Activated T-cell treated with anti-CD3 and anti-CD28 coated beads, Interleukin-2, amount 50 U/mL, for 72 hours (primary cell): ENCODE results near the gene MPPED2. TPM values are rescaled to one million over a fixed set of nuclear protein-coding genes. Genes with fewer than 3 reads are reported as not detected.

Experiments used
- ATAC-seq, 2 donors: fragments of 150-1000 bp; cut with Tn5 transposase; replicated peaks in 1 of 2; 2 replicates each; pipeline ENCODE4 v1.10.0; 2021; ENCODE audit warnings: moderate library complexity in 2 of 2, mild to moderate bottlenecking in 1 of 2
- DNase-seq, 2 donors: peaks; one replicate each; pipeline ENCODE4 v3.0.0; 2021 to 2022; ENCODE audit warnings: mixed read lengths in 1 of 2
- H3K27ac Mint-ChIP-seq: one replicate; pipeline ENCODE4 v1.8.0; 2022; ENCODE audit warnings: mild to moderate bottlenecking, moderate library complexity, mixed read lengths
- H3K27me3 Mint-ChIP-seq: one replicate; pipeline ENCODE4 v1.8.0; 2022; ENCODE audit warnings: low read depth, mixed read lengths
- H3K36me3 Mint-ChIP-seq, 2 donors: one replicate each; pipeline ENCODE4 v1.8.0; 2022; ENCODE audit warnings: mixed read lengths in 2 of 2, mild to moderate bottlenecking in 1 of 2; ENCODE audit not compliant: insufficient read depth in 2 of 2
- H3K4me1 Mint-ChIP-seq: one replicate; pipeline ENCODE4 v1.8.0; 2022; ENCODE audit warnings: low read depth, mixed read lengths
- H3K4me3 Mint-ChIP-seq, 2 donors: one replicate each; pipeline ENCODE4 v1.8.0; 2022; ENCODE audit warnings: mild to moderate bottlenecking in 2 of 2, mixed read lengths in 2 of 2, moderate library complexity in 2 of 2
- H3K9me3 Mint-ChIP-seq, 2 donors: one replicate each; pipeline ENCODE4 v1.8.0; 2022; ENCODE audit warnings: mixed read lengths in 2 of 2
- total RNA-seq, 2 donors: library from RNA; stranded (reverse); gene quantifications; one replicate each; pipeline ENCODE4 v1.2.3, GENCODE V29; 2022

The MPPED2 gene
- total RNA-seq, 2 donors from 2014 or later: 0.46 to 1.6 TPM

DNA sequence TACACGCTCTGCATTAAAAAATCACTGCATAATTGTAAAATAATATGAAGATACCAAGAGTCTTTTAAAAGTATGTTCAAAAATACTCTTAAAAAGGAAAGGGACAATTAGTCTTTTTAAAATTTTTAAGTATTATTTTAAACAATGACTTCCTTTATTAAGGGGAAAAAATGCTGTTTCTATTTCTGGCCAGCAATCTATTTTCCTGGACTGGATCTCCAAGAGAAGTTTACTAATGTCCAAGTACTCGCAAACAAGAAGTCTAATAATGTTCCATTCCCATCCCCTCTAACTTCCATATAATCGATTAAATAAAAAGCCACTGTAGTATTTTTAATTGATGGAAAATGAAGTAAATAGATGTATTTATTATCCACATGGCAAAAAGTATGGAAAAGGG lies 123.7 kb downstream of the MPPED2 start:
- ATAC-seq (no peak), DNase-seq (no peak)
- H3K4me1 Mint-ChIP-seq: peaks cover 6% of the 10 kb centered on the region
- H3K9me3 Mint-ChIP-seq: no peaks in the 10 kb centered on the region
- no peaks in the 10 kb centered on the region for H3K36me3 Mint-ChIP-seq
- no peak overlapping the region for H3K27ac Mint-ChIP-seq
- no peaks in the 10 kb centered on the region for H3K27me3 Mint-ChIP-seq
- H3K4me3 Mint-ChIP-seq: no peak overlapping the region

DNA sequence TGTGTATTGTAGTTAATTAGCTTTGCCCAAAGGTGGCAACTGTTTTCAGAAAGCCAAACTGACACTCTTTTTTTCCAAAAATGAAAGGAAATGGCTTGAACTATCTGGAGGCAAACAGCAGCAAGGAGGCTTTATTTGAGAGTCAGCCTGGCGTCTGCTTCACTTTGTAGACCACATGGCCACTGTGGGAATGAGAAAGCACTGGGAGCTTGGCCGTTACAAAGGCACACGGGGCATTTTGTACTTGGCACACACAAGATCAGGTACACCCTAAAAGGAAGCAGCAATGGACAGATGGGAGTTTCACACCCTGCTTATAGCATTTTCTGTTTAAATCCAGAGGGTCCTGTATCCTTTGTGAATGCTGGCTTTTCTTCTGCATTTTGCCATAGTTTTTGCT lies 126.3 kb downstream of the MPPED2 start:
- ATAC-seq (no peak), DNase-seq (no peak)
- Mint-ChIP-seq H3K27me3 (no peaks in the 10 kb centered on the region), H3K4me1 (peaks cover 6% of the 10 kb centered on the region), H3K9me3 (no peaks in the 10 kb centered on the region), H3K27ac (no peak overlapping the region), H3K4me3 (no peak overlapping the region), H3K36me3 (no peaks in the 10 kb centered on the region)

DNA sequence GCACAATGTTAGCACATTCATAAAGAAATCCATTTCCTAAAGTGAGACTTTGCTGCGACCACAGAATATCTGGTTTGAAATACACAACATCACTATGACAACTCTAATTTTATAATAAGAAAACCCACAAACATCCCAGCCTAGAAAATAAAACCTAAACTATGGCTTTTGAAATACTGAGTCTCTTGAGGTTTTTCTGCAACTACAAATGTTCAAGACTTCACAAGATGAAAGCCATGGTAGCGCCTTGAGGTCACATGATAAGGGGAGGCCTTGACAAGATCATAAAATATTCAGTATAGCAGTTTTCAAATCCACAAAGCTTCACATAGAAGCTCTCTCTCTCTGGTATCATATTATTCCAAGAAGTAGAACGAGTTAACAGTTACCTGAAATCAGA lies 126.8 kb downstream of the MPPED2 start:
- no peaks in the 10 kb centered on the region for H3K36me3 Mint-ChIP-seq
- no peaks in the 10 kb centered on the region for H3K9me3 Mint-ChIP-seq
- ATAC-seq (no peak), DNase-seq (no peak)
- no peaks in the 10 kb centered on the region for H3K27me3 Mint-ChIP-seq
- H3K27ac Mint-ChIP-seq: no peak overlapping the region
- H3K4me3 Mint-ChIP-seq: no peak overlapping the region
- H3K4me1 Mint-ChIP-seq: peaks cover 6% of the 10 kb centered on the region

DNA sequence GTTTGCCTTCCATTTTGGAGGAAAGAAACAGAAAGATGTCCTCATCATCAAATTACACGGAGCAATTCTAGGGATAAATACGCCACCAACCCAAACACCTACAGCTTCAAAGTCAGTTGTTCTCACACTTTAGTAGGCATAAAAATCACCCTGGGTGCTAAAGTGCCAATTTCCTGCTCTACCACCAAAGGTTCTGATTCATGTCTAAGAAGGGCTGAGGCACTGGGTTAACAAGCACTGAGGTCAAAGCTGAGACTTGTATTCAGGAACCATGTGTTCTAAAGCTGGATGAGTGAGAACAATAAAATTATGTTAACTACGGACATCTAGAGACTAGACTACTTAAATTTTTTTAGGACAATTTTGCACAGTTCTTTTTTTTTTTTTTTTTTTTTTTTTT lies 127.6 kb downstream of the MPPED2 start:
- H3K9me3 Mint-ChIP-seq: no peaks in the 10 kb centered on the region
- H3K4me1 Mint-ChIP-seq: peaks cover 6% of the 10 kb centered on the region
- no peaks in the 10 kb centered on the region for H3K36me3 Mint-ChIP-seq
- ATAC-seq (no peak), DNase-seq (no peak)
- no peaks in the 10 kb centered on the region for H3K27me3 Mint-ChIP-seq
- H3K4me3 Mint-ChIP-seq: no peak overlapping the region
- no peak overlapping the region for H3K27ac Mint-ChIP-seq

DNA sequence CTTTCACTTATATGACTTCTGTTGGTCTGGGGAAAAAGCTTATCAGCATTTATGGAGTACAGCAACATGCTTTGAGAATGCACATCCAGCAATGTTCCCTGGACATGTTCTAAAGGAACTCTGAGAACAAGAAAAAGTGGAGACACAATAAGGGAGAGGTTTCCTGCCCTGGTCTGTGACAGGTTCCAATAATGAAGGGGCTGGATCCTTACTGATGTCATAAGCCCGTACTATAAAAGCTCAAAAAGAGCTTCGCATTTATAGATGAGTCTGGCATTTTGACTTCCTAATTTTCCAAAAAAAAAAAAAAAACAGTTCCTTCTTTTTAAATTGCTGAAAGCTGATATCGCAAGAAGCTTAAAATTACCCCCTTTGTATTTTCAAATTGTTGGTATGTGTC lies 129.1 kb downstream of the MPPED2 start:
- Mint-ChIP-seq H3K36me3 (no peaks in the 10 kb centered on the region), H3K9me3 (no peaks in the 10 kb centered on the region), H3K4me1 (peaks cover 6% of the 10 kb centered on the region), H3K4me3 (no peak overlapping the region), H3K27me3 (no peaks in the 10 kb centered on the region), H3K27ac (no peak overlapping the region)
- DNase-seq (no peak), ATAC-seq (no peak)

DNA sequence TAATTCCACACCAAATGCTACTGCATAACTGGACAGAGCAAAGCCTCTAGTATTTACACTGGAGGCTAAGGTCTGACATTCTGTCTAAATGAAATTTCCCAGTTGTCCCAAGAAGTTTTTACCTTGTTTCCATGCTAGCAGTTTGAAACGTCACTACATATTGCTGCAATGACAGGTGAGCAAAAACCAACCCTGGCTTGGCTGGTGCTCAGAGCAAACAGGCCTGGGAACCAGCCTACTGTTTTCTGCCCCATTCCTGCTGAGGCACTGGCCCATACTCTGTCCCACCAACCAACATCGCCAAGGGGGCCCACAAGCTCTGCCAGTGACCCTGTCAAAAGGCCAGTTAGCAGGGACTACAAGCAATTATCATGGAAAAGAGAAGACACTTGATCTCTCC lies 131.1 kb downstream of the MPPED2 start:
- H3K36me3 Mint-ChIP-seq: no peaks in the 10 kb centered on the region
- H3K9me3 Mint-ChIP-seq: no peaks in the 10 kb centered on the region
- peaks cover 6% of the 10 kb centered on the region for H3K4me1 Mint-ChIP-seq
- no peak overlapping the region for H3K27ac Mint-ChIP-seq
- no peaks in the 10 kb centered on the region for H3K27me3 Mint-ChIP-seq
- no peak for DNase-seq
- no peak overlapping the region for H3K4me3 Mint-ChIP-seq
- no peak for ATAC-seq

DNA sequence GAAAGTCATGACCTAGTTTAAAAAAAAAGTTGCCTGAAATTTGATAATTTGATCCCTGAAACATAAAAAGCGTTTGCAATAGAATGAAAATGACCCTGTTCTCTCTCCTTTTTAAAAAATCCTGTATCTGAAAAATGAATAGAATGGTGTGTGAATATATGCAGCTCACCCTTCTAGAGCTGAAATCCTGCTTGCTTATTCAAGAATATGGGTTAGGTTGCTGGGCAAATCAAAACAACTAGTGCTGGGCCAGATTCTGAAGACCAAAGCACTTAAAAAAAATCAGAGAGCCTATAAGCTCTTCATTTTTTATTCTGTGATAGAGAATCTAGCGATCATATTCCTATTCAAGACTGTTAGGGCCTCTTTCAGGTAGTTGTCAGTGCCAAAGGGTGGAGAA lies 131.6 kb downstream of the MPPED2 start:
- no peaks in the 10 kb centered on the region for H3K27me3 Mint-ChIP-seq

DNA sequence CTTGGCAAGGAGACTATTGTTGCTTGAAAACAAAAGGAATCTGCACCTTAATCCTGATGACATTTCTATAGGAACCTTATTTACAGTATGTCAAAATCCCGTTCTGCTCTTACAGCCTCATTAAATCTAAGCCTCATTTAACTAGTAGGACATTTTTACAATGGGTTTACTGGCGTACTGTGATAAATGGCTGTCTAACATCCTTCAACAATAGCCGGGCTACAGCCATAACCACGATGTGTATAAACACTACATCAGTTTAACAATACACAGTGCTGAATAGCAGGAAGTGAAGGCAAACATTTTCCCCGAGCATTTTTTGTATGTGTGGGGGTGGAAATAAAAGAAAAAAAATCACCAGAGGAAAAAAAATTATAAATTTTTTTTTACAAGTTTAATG lies 132.0 kb downstream of the MPPED2 start:
- Mint-ChIP-seq H3K27ac (no peak overlapping the region), H3K4me1 (peaks cover 6% of the 10 kb centered on the region), H3K27me3 (no peaks in the 10 kb centered on the region), H3K36me3 (no peaks in the 10 kb centered on the region), H3K4me3 (no peak overlapping the region), H3K9me3 (no peaks in the 10 kb centered on the region)
- no peak for ATAC-seq
- no peak for DNase-seq

More for the DNA sequence above, 131.6 kb downstream of the MPPED2 start:
- ATAC-seq (no peak), DNase-seq (no peak)
- Mint-ChIP-seq H3K4me1 (peaks cover 6% of the 10 kb centered on the region), H3K9me3 (no peaks in the 10 kb centered on the region), H3K27ac (no peak overlapping the region), H3K4me3 (no peak overlapping the region), H3K36me3 (no peaks in the 10 kb centered on the region)

DNA sequence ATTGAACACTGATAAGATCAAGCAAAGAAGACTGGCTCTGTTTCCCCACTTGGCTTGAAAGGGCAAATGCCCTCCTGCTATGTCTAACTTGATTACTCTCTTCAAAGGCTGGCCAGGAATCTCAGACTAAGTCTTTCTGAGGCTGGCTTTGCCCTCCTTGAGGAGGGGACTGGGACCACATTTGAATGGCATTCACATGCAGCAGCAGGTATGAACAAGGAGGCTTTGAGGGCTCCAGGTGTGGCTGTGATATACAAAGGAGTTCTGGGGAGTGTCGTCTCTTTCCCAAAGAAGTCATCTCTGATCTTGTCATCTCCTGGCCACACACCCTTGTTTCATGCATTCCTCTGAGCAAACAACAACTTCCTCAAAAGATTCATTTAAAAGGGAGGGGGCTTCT lies 132.4 kb downstream of the MPPED2 start:
- Mint-ChIP-seq H3K27ac (no peak overlapping the region), H3K4me3 (no peak overlapping the region), H3K36me3 (no peaks in the 10 kb centered on the region), H3K9me3 (no peaks in the 10 kb centered on the region), H3K4me1 (peaks cover 6% of the 10 kb centered on the region), H3K27me3 (no peaks in the 10 kb centered on the region)
- DNase-seq (no peak), ATAC-seq (no peak)

DNA sequence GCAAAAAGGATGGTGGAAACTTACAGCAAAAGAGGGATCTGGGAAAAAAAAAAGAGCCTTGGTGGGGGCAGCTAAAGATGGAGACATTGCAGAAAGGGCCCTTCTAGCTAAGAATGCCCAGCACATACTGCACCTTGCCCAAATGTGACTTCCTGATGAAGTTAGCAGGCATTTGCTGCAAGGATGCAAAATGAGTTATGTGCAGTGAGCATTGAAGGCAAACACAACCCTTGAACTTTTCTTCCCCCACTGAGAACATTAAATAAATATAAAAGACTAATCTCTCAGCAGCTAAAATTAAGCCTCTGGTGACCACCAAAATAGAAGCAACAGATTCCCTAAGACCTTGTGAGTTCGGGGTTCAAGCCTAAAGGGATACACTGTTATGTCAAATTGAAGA lies 133.3 kb downstream of the MPPED2 start:
- H3K27me3 Mint-ChIP-seq: no peaks in the 10 kb centered on the region
- H3K4me3 Mint-ChIP-seq: no peak overlapping the region
- H3K36me3 Mint-ChIP-seq: no peaks in the 10 kb centered on the region
- no peak for ATAC-seq
- H3K4me1 Mint-ChIP-seq: peaks cover 1% of the 10 kb centered on the region
- no peaks in the 10 kb centered on the region for H3K9me3 Mint-ChIP-seq
- no peak for DNase-seq
- H3K27ac Mint-ChIP-seq: no peak overlapping the region

DNA sequence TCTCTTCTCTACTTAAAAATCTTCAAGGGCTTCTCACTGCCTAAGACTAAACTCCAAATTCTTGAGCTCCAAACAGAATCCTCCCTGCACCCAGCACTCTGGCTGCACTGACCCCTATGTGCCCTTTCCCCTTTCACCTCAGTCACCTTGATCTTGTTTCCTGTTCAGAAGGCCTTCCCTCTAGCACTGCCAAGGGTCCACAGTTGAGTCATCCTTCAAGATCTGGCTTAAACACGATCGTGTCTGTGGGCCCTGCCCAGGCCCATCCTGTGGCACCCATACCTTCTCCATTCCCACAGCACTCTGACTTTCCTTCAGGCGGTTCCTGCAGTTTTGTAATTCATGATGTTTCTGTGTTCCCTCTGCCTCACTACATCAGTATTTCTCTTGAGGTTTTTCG lies 134.0 kb downstream of the MPPED2 start:
- Mint-ChIP-seq H3K4me3 (no peak overlapping the region), H3K36me3 (no peaks in the 10 kb centered on the region), H3K9me3 (no peaks in the 10 kb centered on the region), H3K4me1 (no peaks in the 10 kb centered on the region), H3K27ac (no peak overlapping the region), H3K27me3 (no peaks in the 10 kb centered on the region)
- ATAC-seq (no peak), DNase-seq (no peak)

DNA sequence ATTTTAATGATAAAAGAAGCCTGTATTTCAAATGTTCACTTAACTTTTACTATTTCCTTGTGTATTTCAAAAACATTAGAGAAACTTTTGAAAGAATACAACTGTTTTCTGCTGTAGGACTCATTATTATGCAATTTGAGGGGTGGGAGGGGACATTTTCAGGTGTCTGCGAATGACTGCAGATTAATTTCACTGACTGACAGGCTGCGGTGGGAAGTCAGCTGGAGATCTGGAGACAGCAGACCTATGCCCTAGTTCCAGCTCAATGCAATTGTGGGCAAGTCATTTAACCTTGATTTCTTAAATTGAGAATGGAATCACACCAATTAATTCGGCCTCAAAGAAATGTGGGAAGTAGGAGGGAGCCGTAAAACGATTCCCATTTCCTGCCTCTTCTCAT lies 134.5 kb downstream of the MPPED2 start:
- ATAC-seq (no peak), DNase-seq (no peak)
- Mint-ChIP-seq H3K4me1 (no peaks in the 10 kb centered on the region), H3K36me3 (no peaks in the 10 kb centered on the region), H3K27me3 (no peaks in the 10 kb centered on the region), H3K9me3 (no peaks in the 10 kb centered on the region), H3K4me3 (no peak overlapping the region), H3K27ac (no peak overlapping the region)

DNA sequence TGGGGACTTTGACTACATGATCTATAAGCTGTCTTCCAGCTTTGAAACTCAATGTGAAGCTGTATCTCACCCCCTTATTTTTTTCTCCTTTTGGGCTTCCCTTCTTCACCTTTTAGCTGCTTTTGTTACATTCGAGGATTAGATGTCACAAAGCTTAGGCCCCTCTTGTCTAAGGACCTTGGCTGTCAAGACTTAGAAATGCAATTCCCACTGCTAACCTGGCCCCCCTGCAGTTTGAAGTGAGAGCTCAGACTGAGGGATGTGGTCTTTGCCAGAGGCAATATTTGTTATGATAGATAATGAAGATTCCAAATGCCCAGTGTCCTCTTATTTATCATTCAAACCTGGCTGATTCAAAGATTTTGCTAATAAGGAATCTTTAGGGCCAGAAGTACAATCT lies 135.0 kb downstream of the MPPED2 start:
- Mint-ChIP-seq H3K4me3 (no peak overlapping the region), H3K27me3 (no peaks in the 10 kb centered on the region), H3K36me3 (no peaks in the 10 kb centered on the region), H3K9me3 (no peaks in the 10 kb centered on the region), H3K4me1 (no peaks in the 10 kb centered on the region), H3K27ac (no peak overlapping the region)
- DNase-seq (no peak), ATAC-seq (no peak)

DNA sequence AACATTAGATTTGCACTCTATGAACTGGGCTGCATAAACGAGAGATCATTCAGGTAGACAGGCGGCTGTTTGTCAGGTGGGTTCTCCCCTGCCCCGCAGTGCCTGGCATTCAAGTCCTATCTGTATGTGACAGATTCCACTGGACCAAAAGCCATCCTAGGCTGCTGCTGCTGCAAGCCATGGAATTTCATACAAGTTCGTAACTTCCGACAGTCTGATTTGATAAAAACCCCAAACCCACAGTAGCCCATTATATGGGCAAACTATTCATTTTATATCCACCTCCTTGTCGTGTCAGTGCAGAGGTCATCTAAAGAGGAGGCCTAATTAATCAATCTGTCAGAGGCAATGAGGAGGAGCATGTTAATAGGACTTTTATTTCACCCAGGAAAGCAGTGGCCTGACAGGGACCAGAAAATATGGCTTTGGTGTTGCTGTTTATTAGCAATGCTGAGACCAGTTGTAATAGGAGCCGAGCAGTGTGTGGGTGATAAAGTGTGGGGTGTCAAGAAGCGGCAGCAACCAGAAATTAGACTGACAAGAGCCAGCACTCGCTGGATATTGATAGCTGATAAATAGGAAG lies 139.0 kb downstream of the MPPED2 start:
- Mint-ChIP-seq H3K4me1 (no peaks in the 10 kb centered on the region), H3K4me3 (no peak overlapping the region), H3K36me3 (no peaks in the 10 kb centered on the region), H3K27ac (no peak overlapping the region), H3K27me3 (no peaks in the 10 kb centered on the region), H3K9me3 (no peaks in the 10 kb centered on the region)
- no peak for ATAC-seq
- no peak for DNase-seq
